Epithelial cell of esophagus (primary cell): ENCODE data around the gene JMJD1C.
"Not testable (repeated sequence)": the region's sequence is repeated elsewhere in the genome, so short reads cannot be mapped to it uniquely, and the experiment has no call there.

Source experiments
- DNase-seq: peaks from one replicate; pipeline ENCODE4 v3.0.0; 2010; ENCODE audit warnings: low read depth
- H3K4me3 ChIP-seq: 2 replicates; pipeline ENCODE4 v1.5.1; 2011; ENCODE audit warnings: mild to moderate bottlenecking, low read length, control low read depth
- CTCF ChIP-seq: IDR thresholded peaks from 2 replicates; pipeline ENCODE4 v1.5.1; 2011; ENCODE audit warnings: low read depth, mild to moderate bottlenecking, low read length, control low read depth, inconsistent platforms; ENCODE audit not compliant: insufficient read depth; ENCODE audit errors: missing control alignments

JMJD1C gene

DNA sequence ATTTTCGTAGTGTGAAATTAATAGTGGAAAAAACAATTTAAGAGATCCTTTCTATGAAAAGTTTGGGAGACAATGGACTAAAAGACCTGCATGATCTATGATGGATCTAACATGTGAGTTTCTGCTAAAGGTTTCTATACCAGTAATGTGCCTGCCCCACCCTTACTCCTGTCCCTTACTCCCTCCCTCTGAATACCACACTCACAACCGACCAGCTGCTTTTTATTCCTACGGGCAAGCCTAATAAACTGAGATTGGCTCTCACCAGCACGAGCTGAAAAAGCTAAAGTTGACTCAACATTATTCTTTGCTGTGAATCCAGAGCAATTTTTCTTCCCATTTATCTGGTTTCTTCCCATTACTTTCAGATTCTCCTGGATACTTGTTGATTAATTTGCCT lies 37.6 kb upstream of the JMJD1C start:
- TF ChIP-seq CTCF = no peak
- DNase-seq = no peak
- H3K4me3 ChIP-seq = no peak overlapping the region

- DNase-seq = no peak
- no peak overlapping the region for H3K4me3 ChIP-seq
- no peak for TF ChIP-seq CTCF
Observed at GRCh38 chr10:63502832-63503231, 37.1 kb upstream of the JMJD1C start.

DNA sequence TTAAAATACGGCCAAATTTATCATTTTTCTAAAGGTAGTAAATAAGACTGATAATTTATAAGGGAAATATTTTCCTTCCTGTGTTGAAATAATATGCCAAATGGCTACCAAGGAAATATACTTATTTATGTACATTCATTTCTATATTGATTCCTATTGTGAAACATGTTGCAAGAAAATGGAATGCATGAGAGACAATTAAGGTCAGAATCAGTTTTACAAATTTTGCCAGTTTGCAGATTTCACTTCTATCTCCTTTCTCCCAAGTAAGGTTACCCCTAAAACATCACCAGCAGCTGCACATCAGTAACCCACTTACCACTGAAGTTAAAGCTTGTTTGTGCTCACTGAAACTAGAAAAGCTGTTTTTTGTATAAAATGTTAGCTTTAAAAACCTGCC lies 36.2 kb upstream of the JMJD1C start:
- DNase-seq = no peak
- H3K4me3 ChIP-seq = no peak overlapping the region
- TF ChIP-seq CTCF = no peak

- H3K4me3 ChIP-seq, DNase-seq: not testable (repeated sequence)
Observed at GRCh38 chr10:63500551-63500950, 34.8 kb upstream of the JMJD1C start.

GRCh38 chr10:63498665-63499064 lies 32.9 kb upstream of the JMJD1C start:
- TF ChIP-seq CTCF = no peak
- DNase-seq = no peak

DNA sequence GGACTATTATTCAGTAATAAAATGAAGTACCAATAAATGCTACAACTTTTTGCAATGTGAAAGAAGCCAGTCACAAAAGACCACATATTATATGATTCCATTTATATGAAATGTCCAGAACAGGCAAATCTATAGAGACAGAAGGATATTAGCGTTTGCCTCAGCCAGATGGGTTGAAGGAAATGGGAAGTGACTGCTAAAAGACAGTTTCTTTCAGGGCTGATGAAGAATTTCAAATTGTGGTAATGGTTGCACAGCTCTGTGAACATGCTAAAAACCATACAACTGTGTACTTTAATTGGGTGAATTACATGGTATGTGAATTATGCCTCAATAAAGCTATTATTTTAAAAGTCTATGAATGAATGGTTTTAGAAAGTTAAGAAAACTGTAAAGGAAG lies 31.5 kb upstream of the JMJD1C start:
- H3K4me3 ChIP-seq = no peak overlapping the region
- DNase-seq = no peak
- TF ChIP-seq CTCF = no peak

More at GRCh38 chr10:63498665-63499064, 32.9 kb upstream of the JMJD1C start:
- H3K4me3 ChIP-seq = no peak overlapping the region

DNA sequence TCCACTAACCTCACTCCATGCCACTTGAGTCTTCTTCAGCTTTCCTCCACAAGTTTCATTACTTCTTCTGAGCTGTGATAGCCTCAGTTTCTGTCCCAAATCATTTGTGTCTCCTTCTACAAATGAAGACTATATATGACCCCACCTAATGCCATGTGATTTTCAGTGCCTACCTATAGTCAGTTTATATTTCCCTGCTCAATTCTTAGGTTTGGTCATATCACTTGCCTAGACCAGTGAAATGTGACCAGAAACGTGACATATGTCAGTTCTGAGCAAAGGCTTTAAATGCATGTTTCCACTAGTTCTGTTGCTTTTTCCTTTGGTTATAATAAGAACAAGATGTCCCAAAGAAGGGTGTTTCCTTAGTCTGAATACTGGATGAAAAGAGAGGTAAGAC lies 30.8 kb upstream of the JMJD1C start:
- no peak for TF ChIP-seq CTCF
- no peak overlapping the region for H3K4me3 ChIP-seq
- DNase-seq = no peak

DNA sequence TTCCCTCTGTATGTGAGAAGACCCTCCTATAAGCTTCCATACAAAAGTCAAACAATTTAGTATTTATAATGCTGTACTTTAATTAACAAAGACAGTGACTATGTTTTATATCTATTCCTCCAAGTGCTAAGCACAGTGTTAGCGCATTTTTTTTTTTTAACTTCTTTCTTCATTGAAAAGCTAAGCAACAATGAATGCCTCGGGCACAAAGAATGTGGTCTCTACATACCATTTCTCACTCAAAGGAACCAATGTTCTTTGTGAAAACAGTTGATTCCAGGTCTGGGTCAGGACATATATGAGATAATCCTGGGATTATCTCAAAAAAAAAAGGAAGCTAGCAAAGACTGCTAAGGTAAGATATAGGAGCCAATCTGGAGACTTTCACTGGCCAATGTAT lies 29.2 kb upstream of the JMJD1C start:
- no peak for TF ChIP-seq CTCF
- DNase-seq = no peak
- H3K4me3 ChIP-seq = no peak overlapping the region
